GM12878 (cell line): ENCODE measurements around the gene SERTAD2. TPM values are rescaled to one million over a fixed set of nuclear protein-coding genes. Genes with fewer than 3 reads are reported as not detected.

Source experiments
- ATAC-seq: fragments of 200-7000 bp; cut with Tn5 transposase; 3 replicates; pipeline ENCODE4 v1.9.1; 2020; ENCODE audit warnings: mild to moderate bottlenecking, moderate library complexity
- BruUV-seq: library from RNA; stranded (reverse); fragments of 400-500 nt; replicated peaks from 2 replicates; lab custom pipeline; 2021; lab: Mats Ljungman, UMichigan
- CTCF ChIA-PET: fragments of 300-600 bp; sonication (Branson Sonifier 250); formaldehyde crosslinking; extraction: SDS; loops from one replicate; lab custom pipeline; 2021; ENCODE audit warnings: inconsistent platforms; lab: Yijun Ruan, JAX
- POLR2A ChIA-PET: fragments of 350-600 bp; formaldehyde crosslinking; extraction: SDS; loops from one replicate; lab custom pipeline; 2021; ENCODE audit warnings: inconsistent platforms; lab: Charles Lee
- RAD21 ChIA-PET: fragments of 300-600 bp; sonication (Branson Sonifier 250); formaldehyde crosslinking; loops from one replicate; lab custom pipeline; 2023; ENCODE audit warnings: antibody characterized with exemption; ENCODE audit not compliant: unreplicated experiment; lab: Charles Lee
- SMC1A ChIA-PET: fragments of 300-600 bp; sonication (Branson Sonifier 250); formaldehyde crosslinking; loops from one replicate; lab custom pipeline; 2023; ENCODE audit not compliant: unreplicated experiment, uncharacterized antibody; lab: Charles Lee
- DNase-seq: peaks from one replicate; pipeline ENCODE4 v3.0.0-alpha.2; 2011; ENCODE audit warnings: low read depth, low spot score
- FAIRE-seq: peaks from 3 replicates; lab custom pipeline; 2011; peaks lifted over from hg19 to GRCh38; lab: Jason Lieb, UNC
- H2AFZ ChIP-seq: 2 replicates; pipeline ENCODE4 v1.6.0; 2011; ENCODE audit warnings: low read depth, low read length, control low read depth; ENCODE audit not compliant: control insufficient read depth
- H3K27ac ChIP-seq: 2 replicates; pipeline ENCODE4 v1.5.1; 2011; ENCODE audit warnings: control low read depth; ENCODE audit not compliant: control insufficient read depth, insufficient read depth
- H3K27me3 ChIP-seq, 2 experiments: replicated peaks in 1 of 2; 2 replicates each; pipeline versions ENCODE4 v1.6.0 to v1.6.1; 2011; ENCODE audit warnings: low read length in 1 of 2; ENCODE audit not compliant: control insufficient read depth in 2 of 2, insufficient read depth in 2 of 2
- H3K36me3 ChIP-seq, 2 experiments: 2 replicates each; pipeline ENCODE4 v1.5.1; 2011; ENCODE audit warnings: low read length in 1 of 2; ENCODE audit not compliant: control insufficient read depth in 2 of 2, insufficient read depth in 2 of 2
- H3K4me1 ChIP-seq: 2 replicates; pipeline ENCODE4 v1.6.1; 2011; ENCODE audit warnings: mild to moderate bottlenecking, low read length, moderate library complexity, mixed read lengths; ENCODE audit not compliant: control insufficient read depth, insufficient read depth
- H3K4me2 ChIP-seq: 2 replicates; pipeline ENCODE4 v1.6.0; 2011; ENCODE audit warnings: control low read depth; ENCODE audit not compliant: control insufficient read depth, insufficient read depth
- H3K4me3 ChIP-seq: fragments of 200-600 bp; sonication (generic); 2 replicates; pipeline ENCODE4 v1.5.1; 2016
- H3K79me2 ChIP-seq: 2 replicates; pipeline ENCODE4 v1.6.0; 2011; ENCODE audit warnings: low read length; ENCODE audit not compliant: control insufficient read depth, insufficient read depth
- H3K9ac ChIP-seq: 2 replicates; pipeline ENCODE4 v1.8.0; 2011; ENCODE audit warnings: low read length, control low read depth, mixed read lengths; ENCODE audit not compliant: control insufficient read depth, insufficient read depth
- H3K9me3 ChIP-seq: replicated peaks from 3 replicates; pipeline ENCODE4 v1.5.1; 2011; ENCODE audit warnings: mild to moderate bottlenecking, low read length; ENCODE audit not compliant: control insufficient read depth, insufficient read depth
- H4K20me1 ChIP-seq: 2 replicates; pipeline ENCODE4 v1.6.0; 2011; ENCODE audit not compliant: control insufficient read depth, insufficient read depth
- ASH2L ChIP-seq: fragments of 300-600, 200-600 bp; sonication (generic); IDR thresholded peaks from 2 replicates; pipeline ENCODE4 v1.6.1; 2017; ENCODE audit warnings: low read depth, mild to moderate bottlenecking, borderline replicate concordance
- CREM ChIP-seq: IDR thresholded peaks from 2 replicates; pipeline ENCODE4 v1.6.1; 2014; ENCODE audit warnings: antibody characterized with exemption, low read depth
- CTCF ChIP-seq, 3 experiments: IDR thresholded peaks in 2 of 3; conservative IDR thresholded peaks in 1 of 3; 2 replicates each; pipeline ENCODE4 v1.5.1; 2011; ENCODE audit warnings: low read depth in 3 of 3, low read length in 3 of 3, mild to moderate bottlenecking in 3 of 3, control low read depth in 2 of 3, moderate library complexity in 2 of 3, inconsistent platforms in 1 of 3, mixed read lengths in 1 of 3; ENCODE audit not compliant: control insufficient read depth in 2 of 3, insufficient read depth in 1 of 3; ENCODE audit errors: extremely low read depth in 1 of 3
- JUNB ChIP-seq: IDR thresholded peaks from 2 replicates; pipeline ENCODE4 v1.6.1; 2016; ENCODE audit warnings: antibody characterized with exemption, mild to moderate bottlenecking
- MLLT1 ChIP-seq: fragments of 450-650 bp; IDR thresholded peaks from 2 replicates; pipeline ENCODE4 v1.6.1; 2016; ENCODE audit warnings: mild to moderate bottlenecking
- RELB ChIP-seq: fragments of 450-650 bp; IDR thresholded peaks from 2 replicates; pipeline ENCODE4 v1.6.1; 2017; ENCODE audit warnings: low read depth, mild to moderate bottlenecking, moderate library complexity
- SMAD5 ChIP-seq: IDR thresholded peaks from 2 replicates; pipeline ENCODE4 v1.6.1; 2016; ENCODE audit warnings: antibody characterized with exemption, low read depth
- SPI1 ChIP-seq: IDR thresholded peaks from 2 replicates; pipeline ENCODE4 v1.6.1; 2011; ENCODE audit warnings: low read depth, mild to moderate bottlenecking, low read length, moderate library complexity, borderline replicate concordance; ENCODE audit not compliant: insufficient read depth
- ZBED1 ChIP-seq: IDR thresholded peaks from 2 replicates; pipeline ENCODE4 v1.6.1; 2016; ENCODE audit warnings: borderline replicate concordance
- ZNF207 ChIP-seq: fragments of 450-650 bp; IDR thresholded peaks from 2 replicates; pipeline ENCODE4 v1.6.1; 2014; ENCODE audit warnings: antibody characterized with exemption, mild to moderate bottlenecking, borderline replicate concordance
- WGBS: methylation state at CpG from one replicate; pipeline ENCODE4 v1.1.6; 2016; ENCODE audit warnings: low lambda C conversion rate; ENCODE audit not compliant: insufficient replicate concordance, insufficient coverage; ENCODE audit errors: missing lambda C conversion rate; 5-methylcytosine and 5-hydroxymethylcytosine counted together
- in situ Hi-C: fragments of 300-500 bp; cut with MboI; formaldehyde crosslinking; loops from 9 replicates; pipeline ENCODE4 v1.14.3; 2018; ENCODE audit warnings: mixed read lengths
- intact Hi-C: fragments of 100-400 bp; cut with micrococcal nuclease; formaldehyde crosslinking; loops from one replicate; pipeline ENCODE4 v1.14.2; 2022; ENCODE audit not compliant: unreplicated experiment
- polyA plus RNA-seq, 11 experiments: library from polyadenylated mRNA; depleted of rRNA in 4 of 11; unstranded in 6 of 11; stranded (reverse) in 5 of 11; fragments of >200 nt; fragmentation: Nextera tagmentation in 4 of 11; fragmentation: Illumina TruSeq in 1 of 11; extraction: Ambion mirVana in 4 of 11; extraction: Trizol in 1 of 11; gene quantifications; 1 replicate in 1 of 11; 2 replicates in 10 of 11; pipeline versions ENCODE4 v1.2.1 to v1.2.3, GENCODE V29; 2011 to 2016; ENCODE audit warnings: inconsistent platforms in 2 of 11, missing spikeins in 2 of 11, low read depth in 1 of 11
- total RNA-seq, 4 experiments: library from RNA; depleted of rRNA in 3 of 4; stranded (reverse); fragments of >200 nt in 3 of 4; fragmentation: Illumina TruSeq in 1 of 4; extraction: Trizol in 1 of 4; gene quantifications; 2 replicates each; pipeline versions ENCODE4 v1.2.1 to v1.2.3, GENCODE V29; 2013 to 2021
- TF ChIP-seq, protein P1 (sequence below): fragments of 450-650 bp; IDR thresholded peaks from 2 replicates; pipeline ENCODE4 v1.6.1; 2017; ENCODE audit warnings: mild to moderate bottlenecking, moderate library complexity

The SERTAD2 gene
- total and polyA plus RNA-seq, 10 of the 15 experiments (the other 5 are each of a cell fraction or from before 2014, with no cell fraction given): 7.9 to 28.7 (median 20.1) TPM

- peak overlapping the region; percentile 87 for H3K4me3 ChIP-seq
- peak; percentile 16 for ATAC-seq
- ChIA-PET RAD21 (interaction anchor here (0.7 to 15.4 kb wide), 28 partner anchors 9 to 313 kb away, joined by 3 to 514 read pairs (median 7); partner anchors contain the start of genes AFTPH and SERTAD2), POLR2A (interaction anchor here (0.7 to 10.0 kb wide), 19 partner anchors 8 to 198 kb away, joined by 3 to 131 read pairs (median 4); partner anchors contain the start of genes AFTPH and SERTAD2), SMC1A (interaction anchor here (0.7 to 33.0 kb wide), 33 partner anchors 9 to 316 kb away, joined by 3 to 945 read pairs (median 5); partner anchors contain the start of genes AFTPH and SERTAD2), CTCF (interaction anchor here (0.6 to 14.2 kb wide), 24 partner anchors 10 to 316 kb away, joined by 3 to 154 read pairs (median 7); partner anchors contain the start of genes AFTPH and SERTAD2)
- H3K36me3 ChIP-seq: peaks cover 3 to 10% of the 10 kb centered on the region in 2 experiments
- H3K4me1 ChIP-seq: peaks cover 46% of the 10 kb centered on the region
- no peaks in the 10 kb centered on the region for H3K27me3 ChIP-seq
- no peaks in the 10 kb centered on the region for H4K20me1 ChIP-seq
- FAIRE-seq: no peak
- peak overlapping the region; percentile 100 for H3K4me2 ChIP-seq
- TSS peak; percentile 27 for BruUV-seq
- in situ Hi-C loops: loop anchor here (5.0 to 10.0 kb wide), 2 partner anchors 191 to 218 kb away; no protein-coding TSS in a partner anchor
- H3K79me2 ChIP-seq: peaks cover 100% of the 10 kb centered on the region
- no peak overlapping the region for H2AFZ ChIP-seq
- 2% methylated on average over 8 of the region's 8 CpGs for WGBS
- intact Hi-C loops: loop anchor here (2.0 kb wide), 3 partner anchors 37 to 83 kb away; no protein-coding TSS in a partner anchor
- H3K9ac ChIP-seq: peak overlapping the region; percentile 79
- DNase-seq: no peak
- peak overlapping the region; percentile 95 for H3K27ac ChIP-seq
- H3K9me3 ChIP-seq: no peaks in the 10 kb centered on the region
- TF ChIP-seq ZNF207 (no peak), JUNB (no peak), SMAD5 (peak; percentile 62; the same call in 1 of the 2 replicates), CREM (no peak), ZBED1 (0 out of 2 replicates have a peak, but pooled peaks have one; percentile 7), RELB (no peak), SPI1 (no peak), ASH2L (no peak), CTCF (IDR thresholded peaks at IDR 0.05 in 2 of 3, conservative IDR thresholded peaks at IDR 0.05 in 1 of 3; ENCODE audit: control insufficient read depth in 2 of 3, extremely low read depth in 1 of 3, insufficient read depth in 1 of 3, low read depth in 3 of 3, low read length in 3 of 3) (no peak), MLLT1 (peak; percentile 5; the same call in 1 of the 2 replicates)
- TF ChIP-seq, protein P1, sequence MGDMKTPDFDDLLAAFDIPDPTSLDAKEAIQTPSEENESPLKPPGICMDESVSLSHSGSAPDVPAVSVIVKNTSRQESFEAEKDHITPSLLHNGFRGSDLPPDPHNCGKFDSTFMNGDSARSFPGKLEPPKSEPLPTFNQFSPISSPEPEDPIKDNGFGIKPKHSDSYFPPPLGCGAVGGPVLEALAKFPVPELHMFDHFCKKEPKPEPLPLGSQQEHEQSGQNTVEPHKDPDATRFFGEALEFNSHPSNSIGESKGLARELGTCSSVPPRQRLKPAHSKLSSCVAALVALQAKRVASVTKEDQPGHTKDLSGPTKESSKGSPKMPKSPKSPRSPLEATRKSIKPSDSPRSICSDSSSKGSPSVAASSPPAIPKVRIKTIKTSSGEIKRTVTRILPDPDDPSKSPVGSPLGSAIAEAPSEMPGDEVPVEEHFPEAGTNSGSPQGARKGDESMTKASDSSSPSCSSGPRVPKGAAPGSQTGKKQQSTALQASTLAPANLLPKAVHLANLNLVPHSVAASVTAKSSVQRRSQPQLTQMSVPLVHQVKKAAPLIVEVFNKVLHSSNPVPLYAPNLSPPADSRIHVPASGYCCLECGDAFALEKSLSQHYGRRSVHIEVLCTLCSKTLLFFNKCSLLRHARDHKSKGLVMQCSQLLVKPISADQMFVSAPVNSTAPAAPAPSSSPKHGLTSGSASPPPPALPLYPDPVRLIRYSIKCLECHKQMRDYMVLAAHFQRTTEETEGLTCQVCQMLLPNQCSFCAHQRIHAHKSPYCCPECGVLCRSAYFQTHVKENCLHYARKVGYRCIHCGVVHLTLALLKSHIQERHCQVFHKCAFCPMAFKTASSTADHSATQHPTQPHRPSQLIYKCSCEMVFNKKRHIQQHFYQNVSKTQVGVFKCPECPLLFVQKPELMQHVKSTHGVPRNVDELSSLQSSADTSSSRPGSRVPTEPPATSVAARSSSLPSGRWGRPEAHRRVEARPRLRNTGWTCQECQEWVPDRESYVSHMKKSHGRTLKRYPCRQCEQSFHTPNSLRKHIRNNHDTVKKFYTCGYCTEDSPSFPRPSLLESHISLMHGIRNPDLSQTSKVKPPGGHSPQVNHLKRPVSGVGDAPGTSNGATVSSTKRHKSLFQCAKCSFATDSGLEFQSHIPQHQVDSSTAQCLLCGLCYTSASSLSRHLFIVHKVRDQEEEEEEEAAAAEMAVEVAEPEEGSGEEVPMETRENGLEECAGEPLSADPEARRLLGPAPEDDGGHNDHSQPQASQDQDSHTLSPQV: no peak
Measured at GRCh38 chr2:64643838-64644457, 9.8 kb downstream of the SERTAD2 start.
